GM18870 (cell line): Measurements from ENCODE around the gene PLEKHG4B.
A peak's percentile ranks its signal among the peaks of the same experiment; 100 is the strongest.
"Not testable (repeated sequence)": the region's sequence is repeated elsewhere in the genome, so short reads cannot be mapped to it uniquely, and the experiment has no call there.

ENCODE experiments used
- ATAC-seq: cut with Tn5 transposase; IDR thresholded peaks from one replicate; pipeline ENCODE4 v1.9.1; 2021; ENCODE audit warnings: moderate library complexity; ENCODE audit not compliant: unreplicated experiment

PLEKHG4B gene

DNA sequence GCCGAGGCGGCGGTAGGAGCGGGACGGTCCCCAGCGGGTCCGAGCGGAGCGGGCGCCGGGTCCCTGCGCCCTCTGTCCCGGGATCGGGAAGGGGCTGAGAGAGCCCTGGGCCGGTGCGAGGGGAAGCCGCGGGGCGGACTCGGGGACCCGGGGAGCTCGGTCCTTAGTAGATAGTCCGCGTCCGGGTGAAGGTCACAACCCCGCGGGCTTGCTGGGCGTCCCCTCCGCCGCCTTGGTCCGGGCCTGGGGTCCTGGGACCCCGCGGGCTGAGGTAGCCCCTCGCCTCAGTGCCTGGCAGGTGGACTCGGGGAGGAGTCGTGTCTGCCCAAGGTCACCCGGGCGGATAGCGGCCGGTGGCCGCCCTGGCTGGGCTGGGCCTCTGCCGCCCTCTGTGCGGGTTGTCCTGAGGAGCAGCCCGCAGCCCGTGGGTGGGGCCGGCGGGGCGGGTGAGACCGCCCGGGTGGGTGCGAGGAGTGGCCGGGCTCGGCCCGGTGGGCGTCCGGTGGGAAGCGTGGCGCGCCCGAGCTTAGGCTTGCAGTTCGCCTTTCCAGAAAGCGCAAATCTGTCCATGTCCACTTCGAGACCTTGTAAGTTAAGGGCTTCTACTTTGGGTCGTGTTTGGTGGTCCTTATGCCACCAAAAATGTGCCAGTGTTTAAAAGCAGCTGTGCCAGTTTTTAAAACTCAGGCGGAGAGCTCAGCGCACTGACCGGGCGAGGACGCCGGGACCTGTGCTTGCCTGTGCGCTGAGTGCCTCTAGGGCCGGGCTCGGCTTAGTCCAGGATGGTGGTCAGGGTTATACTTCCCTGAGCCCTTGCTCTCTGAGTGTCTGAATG is 126.7 kb downstream of the PLEKHG4B start:
- ATAC-seq = peak; percentile 0

DNA sequence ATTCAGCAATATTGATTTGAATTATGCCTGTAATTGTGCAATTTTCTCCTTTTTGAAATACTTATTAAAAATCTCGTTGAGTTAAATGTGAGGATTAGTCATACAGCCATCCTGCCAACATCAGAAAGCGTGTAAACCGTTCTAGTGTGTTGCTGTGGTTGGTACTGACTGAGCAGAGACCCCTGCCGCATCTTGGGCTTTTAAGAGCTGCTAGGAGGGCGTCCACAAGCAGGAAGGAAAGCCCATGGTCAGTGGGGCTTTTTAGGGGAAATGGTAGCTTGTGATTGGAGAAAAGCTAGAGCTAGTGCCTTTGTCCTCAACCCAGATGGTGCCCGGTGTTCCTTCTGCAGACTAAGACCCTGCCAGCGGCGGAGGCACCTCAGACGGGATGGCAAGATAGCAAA is 127.5 kb downstream of the PLEKHG4B start:
- no peak for ATAC-seq

DNA sequence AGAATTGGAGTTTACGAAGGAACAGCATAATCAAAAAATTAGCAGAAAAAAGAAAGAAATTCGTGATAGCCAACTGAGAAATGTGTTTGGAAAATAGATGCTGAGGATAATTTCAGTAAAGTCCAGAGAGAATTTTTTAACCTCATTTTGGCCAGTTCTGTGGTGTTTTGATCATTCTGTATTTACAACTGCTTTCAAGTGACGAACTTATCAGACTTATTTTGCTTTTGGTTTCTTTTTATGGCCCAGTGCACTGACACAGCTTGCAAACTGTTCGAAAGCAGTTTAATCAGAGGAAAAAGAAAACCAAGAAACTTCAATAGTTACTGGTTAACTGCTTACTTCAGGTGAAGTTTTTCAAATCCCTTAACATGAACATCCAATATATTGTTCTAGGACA is 128.0 kb downstream of the PLEKHG4B start:
- ATAC-seq = peak; percentile 44

DNA sequence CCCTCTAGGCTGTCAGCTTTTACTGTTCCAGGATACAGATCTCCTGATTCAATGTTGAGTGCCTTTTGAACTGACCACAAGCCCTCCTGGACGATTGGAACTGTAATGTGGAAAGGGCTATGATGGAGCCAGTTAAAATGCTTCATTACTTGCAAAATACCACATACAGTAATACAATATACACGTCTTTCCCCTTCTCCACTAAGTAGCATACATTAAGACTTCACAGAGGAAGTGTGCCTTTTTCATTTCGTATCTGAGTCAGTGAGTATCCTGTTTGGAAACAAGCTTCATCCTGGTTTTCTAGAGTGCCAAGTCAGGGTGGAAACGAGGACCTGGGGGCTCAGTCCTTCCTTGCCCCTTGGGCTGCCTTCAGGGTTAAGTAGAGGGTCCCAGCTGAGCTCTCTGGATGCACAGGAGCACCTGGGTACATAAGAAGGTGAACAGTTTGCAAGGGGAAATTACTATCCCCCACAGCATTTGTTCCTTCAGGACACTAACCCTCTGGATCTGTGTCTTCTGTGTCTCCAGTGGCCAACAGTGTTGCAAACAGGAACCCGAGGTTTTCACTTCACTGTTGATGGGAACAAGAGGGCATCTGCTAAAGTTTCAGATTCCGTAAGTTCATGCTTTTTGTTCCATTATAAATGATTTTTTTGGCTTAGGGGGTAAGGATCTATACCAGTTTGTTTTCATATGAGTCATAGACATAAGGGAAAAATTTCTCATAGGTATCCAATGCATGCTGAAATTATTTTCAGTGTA is 131.2 kb downstream of the PLEKHG4B start:
- ATAC-seq = not testable (repeated sequence)

DNA sequence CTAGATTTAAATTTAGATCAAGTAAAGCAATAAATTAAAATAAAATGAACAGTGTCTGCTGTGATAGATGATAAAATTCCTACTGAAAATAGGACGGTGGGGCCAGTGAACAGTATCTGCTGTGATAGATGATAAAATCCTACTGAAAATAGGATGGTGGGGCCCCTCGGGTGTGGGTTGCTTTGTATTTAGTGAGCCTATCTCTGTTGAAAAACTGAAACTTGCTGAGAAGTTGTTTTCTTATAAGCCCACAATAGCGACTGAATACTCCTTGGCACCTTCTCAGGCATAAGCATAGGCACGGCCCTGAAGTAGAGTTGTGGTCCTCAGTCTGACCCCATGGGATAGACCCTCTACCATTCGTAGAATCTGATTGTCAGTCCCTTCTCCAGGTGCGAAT is 131.8 kb downstream of the PLEKHG4B start:
- ATAC-seq = no peak

DNA sequence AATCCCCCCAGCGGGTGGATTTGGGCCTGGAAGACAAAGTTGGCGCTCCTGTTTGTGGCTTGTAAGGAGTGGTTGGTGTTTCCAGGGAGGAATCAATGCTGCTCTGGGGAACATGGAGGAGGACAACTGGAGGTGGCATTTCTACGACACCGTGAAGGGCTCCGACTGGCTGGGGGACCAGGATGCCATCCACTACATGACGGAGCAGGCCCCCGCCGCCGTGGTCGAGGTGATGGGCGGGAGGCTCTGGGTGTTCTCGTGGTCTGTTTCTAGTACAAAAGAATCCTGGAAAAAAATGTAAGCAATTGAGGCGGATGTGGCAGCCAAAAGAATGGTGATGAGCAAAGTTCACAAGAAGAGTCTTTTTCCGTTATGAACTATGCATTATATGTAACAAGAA is 133.4 kb downstream of the PLEKHG4B start:
- no peak for ATAC-seq

DNA sequence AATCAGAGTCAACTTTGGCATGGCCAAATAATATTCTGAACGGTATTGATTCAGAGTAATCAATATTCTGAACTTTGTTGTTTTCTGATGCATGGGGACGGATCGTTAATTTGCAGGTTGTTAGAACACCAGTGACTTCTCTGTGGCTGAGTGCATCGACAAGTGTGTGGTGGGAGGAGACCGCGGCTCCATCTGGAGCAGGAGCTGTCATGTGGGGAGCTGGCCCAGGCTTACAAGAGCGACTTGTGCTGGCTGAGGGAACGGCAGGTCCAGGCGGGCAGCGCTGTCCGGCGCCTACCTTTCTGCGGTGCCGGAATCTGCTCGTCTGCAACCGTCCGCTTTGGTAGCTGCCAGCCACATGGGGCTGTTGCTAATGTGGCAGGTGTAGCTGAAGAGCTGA is 135.4 kb downstream of the PLEKHG4B start:
- not testable (repeated sequence) for ATAC-seq

DNA sequence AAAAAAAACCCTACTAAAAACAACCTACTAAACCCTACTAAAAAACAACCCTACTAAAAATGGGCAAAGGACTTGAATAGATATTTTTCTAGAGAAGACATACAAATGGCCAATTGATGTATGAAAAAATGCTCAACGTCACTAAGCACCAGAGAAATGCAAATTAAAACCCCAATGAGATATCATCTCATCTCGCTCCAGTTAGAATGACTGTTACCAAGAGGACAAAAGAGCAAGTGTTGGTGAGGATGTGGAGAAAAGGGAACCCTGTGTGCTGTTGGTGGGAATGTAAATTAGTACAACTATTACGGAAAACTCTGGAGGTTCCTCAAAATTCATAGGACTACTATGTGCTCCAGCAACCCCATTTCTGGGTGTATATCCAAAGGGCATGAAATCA is 136.9 kb downstream of the PLEKHG4B start:
- no peak for ATAC-seq

GRCh38 chr5:230711-231110 is 138.7 kb downstream of the PLEKHG4B start:
- no peak for ATAC-seq

GRCh38 chr5:231661-232060 is 139.7 kb downstream of the PLEKHG4B start:
- ATAC-seq = no peak

DNA sequence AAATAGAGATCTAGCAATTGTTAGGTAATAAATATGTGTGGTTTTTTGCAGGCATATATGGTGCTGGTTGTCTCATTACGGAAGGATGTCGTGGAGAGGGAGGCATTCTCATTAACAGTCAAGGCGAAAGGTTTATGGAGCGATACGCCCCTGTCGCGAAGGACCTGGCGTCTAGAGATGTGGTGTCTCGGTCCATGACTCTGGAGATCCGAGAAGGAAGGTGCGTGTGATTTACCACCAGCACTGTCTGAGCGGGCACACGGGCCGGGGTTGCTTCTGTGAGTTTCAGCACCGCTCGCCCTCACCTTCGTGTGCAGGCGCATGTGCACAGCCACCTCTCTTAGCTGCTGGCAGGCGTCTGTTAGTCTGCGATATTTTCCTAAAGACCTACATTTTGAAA is 141.5 kb downstream of the PLEKHG4B start:
- ATAC-seq = not testable (repeated sequence)

- no peak for ATAC-seq
These were observed 142.5 kb downstream of the PLEKHG4B start for GRCh38 chr5:234450-234849.

- not testable (repeated sequence) for ATAC-seq
These were observed 143.6 kb downstream of the PLEKHG4B start for GRCh38 chr5:235527-235926.

DNA sequence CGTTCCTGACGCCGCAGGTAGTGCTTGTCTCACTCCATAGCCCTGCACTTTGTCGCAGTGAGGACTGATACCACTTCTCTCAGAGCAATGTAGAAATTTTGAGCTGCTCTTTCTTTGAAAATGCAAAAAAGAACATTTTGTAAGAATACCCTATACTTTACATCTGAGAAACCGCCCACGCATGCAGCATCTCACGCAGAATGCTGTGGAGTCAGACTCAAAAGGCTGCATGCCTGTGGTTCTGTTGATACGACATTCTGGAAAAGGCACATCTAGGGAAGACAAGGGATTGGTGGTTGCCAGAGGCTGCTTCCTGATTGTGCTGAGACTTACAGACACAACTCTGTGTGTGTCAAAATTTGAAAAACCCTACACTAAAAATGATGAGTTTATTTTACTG is 146.0 kb downstream of the PLEKHG4B start:
- ATAC-seq = not testable (repeated sequence)
